Measurements from ENCODE around the gene CDCP1.
A peak's percentile ranks its signal among the peaks of the same experiment; 100 is the strongest.

The CDCP1 gene

DNA sequence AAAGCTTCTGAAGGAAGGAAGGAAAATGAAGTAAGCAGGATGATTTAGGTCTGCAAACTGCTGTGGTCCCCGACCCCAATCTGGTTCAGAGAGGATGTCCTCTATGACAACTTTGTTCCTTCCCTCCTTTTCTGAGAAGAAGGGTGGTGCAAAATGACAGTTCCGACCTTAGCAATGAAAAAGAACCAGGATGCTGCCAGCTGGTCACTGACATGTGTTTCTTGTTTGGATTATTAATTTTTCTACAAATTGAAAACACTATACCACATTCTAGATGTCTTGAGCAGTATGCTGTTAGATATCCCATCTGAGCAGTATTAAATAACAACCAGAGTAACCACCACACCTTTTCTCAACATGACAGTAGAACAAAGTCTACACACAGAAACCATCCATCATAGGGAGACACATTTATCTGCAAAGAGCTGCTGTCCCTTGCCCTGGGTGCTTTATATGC lies 27.5 kb downstream of the CDCP1 start:
- no peak for DNase-seq (ENCODE audit: low read depth in 2 of 3, low spot score in 1 of 3)

DNA sequence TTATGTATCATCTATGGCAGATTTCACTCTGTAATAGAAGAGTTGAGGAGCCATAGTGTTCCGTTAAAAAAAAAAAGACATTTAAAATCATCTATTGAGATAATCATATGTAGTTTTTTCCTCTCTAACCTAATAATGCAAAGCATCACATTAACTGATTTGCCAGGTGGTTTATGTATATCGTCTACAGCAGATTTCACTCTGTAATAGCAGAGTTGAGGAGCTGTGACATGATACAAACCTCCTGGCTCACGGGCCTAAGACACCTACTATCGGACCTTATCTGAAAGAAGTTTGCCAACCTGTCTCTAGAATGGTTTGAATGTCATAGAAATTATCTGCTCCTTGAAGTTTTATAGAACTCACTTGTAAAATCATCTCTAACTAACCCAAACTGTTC lies 29.8 kb downstream of the CDCP1 start:
- no peak for DNase-seq (ENCODE audit: low read depth in 2 of 3, low spot score in 1 of 3)

DNA sequence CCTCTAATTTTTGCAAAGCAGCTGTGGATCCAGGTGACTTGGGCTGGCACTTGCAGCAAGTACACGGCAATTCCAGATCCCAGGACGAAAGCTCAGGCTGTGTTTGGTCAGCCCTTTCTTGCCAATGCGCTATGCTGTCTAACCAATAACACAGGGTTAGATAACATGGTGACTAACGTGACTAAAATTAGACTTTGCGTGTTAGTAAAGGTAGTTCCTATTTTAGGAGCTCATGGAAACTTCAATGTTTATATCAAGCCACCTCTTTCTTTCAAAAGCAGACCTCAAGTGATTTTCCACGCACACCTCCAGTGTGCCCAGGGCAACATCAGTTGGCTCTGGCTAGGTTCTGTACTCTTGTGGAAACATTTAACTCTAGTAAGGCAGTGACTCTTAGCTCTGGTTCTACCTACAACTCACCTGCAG lies 32.5 kb downstream of the CDCP1 start:
- DNase-seq (ENCODE audit: low read depth in 2 of 3, low spot score in 1 of 3) = no peak

DNA sequence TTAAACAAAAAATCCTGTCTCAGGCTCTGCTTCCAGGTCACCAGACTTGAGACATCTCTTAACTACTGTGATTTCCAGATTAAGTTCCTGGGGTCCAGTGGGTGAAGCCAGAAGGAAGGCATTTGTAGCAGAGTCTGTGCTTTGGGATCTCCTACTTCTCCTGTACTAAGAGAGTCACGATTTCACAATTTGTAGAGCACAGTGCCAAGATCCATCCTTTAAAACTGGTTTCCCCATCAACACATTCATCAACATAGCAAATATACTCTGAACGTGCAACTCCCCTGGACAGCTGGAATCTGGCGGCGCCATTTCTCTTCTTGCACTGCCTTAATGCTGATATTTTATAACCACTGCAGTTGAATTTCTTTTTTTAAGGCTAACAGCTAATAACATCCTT lies 33.2 kb downstream of the CDCP1 start:
- no peak for DNase-seq (ENCODE audit: low read depth in 2 of 3, low spot score in 1 of 3)

DNA sequence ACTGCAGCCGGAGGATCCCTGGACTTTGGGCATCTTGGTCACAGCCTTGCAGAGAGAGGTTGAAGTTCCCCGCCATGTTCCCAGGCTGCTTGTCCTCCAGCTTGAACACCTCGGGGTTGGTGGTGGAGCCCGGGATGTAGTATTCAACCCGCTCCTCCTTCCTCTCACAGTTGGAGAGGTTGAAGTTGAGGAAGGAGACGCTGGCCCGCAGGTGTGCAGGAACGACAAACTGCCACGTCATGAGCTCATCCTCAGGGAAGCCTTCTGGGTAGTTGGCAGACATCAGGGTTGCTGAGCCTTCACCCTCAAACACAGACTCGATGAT lies 35.7 kb downstream of the CDCP1 start:
- DNase-seq (ENCODE audit: low read depth in 2 of 3, low spot score in 1 of 3) = no peak

DNA sequence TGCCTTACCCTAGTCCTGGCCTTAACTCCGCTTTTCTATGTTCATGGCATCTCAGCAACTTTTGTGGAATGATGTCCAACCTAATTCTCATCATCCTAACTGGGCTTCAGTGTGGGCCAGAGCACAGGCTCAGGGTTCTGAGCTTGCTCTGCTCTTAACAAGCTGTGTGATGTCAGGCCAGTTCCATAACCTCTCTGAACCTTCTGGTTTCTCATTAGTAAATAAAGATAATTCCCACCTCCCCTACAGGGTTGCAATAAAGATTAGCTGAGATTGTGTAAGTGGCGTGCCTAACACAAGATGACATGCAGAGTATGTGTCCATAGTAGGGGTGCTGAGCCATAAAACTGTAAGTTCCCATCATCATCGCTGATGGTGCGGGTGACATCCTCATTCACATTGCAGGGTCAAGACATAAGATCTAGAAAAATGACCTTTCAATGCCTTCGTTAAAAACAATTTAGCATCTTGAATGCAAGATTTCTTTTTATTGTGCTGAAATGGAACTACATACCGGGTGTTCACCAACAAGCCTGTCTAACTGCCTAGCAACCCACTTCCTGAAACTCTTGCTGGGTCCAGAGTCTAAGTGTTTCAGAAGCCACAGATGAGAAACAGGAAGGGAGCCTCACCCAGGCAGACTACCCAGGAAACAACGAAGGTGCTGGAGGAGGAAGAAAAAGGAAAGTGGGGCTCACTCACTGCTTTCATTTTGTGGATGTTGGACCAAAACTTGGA lies 36.2 kb downstream of the CDCP1 start:
- peak in 1 of 3 donors; percentile 10 for DNase-seq (ENCODE audit: low read depth in 2 of 3, low spot score in 1 of 3)

DNA sequence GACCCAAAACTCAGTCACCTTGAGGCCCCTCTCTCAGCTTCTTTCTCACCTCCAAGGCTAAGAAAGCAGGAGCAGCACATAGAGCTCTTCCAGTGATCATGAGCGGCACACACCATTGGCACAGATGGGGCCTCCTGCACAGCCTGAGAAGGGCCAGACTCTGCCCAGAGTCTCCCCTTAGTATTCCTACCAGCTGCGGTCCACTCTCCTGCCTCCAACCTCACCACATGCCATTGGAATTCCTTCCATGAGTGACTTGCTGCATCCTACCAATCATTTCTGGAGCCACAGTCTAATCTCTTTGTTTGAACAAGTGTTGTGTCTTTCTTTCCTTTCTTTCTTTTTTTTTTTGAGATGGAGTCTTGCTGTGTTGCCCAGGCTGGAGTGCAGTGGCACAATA lies 39.3 kb downstream of the CDCP1 start:
- no peak for DNase-seq (ENCODE audit: low read depth in 2 of 3, low spot score in 1 of 3)

DNA sequence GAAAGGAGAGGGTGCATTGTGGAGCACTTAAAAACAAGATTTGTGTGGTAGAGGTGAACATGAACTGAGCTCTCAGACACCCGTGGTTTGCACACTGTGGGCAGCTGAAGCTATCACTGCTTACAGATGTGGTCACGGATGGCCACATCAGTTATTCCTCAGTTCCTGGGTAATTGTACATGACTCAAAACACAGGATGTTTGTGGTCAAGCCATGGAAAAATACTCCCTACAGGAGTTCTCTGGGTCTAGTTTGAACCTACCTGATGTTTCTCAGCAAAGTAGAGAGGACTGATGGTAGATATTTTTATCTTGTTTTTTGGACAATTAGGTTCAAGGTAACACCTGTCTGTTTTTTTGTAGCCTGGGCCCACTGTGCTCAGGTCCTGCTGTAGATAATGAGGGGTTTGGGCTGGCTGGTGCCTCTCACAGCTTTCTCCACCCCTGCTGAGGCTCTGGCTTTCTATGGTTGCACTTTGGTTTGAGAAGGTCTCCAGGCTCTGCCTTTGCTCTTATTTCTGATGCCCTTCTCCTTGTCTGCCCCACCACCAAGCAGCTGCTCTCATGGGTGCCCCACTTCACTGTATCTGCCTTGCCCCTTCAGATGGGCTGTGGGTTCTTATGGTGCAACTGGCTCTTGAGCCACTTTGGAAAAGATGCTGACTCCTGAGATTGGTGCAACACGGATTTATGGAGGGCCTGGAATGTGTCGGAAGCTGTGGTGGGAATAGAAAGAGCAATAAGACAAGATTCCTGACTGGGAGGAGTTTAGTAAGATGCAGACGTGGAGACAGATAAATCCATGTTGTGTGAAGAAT lies 40.1 kb downstream of the CDCP1 start:
- DNase-seq (ENCODE audit: low read depth in 2 of 3, low spot score in 1 of 3) = peak; percentile 69 to 73 (median 71)

DNA sequence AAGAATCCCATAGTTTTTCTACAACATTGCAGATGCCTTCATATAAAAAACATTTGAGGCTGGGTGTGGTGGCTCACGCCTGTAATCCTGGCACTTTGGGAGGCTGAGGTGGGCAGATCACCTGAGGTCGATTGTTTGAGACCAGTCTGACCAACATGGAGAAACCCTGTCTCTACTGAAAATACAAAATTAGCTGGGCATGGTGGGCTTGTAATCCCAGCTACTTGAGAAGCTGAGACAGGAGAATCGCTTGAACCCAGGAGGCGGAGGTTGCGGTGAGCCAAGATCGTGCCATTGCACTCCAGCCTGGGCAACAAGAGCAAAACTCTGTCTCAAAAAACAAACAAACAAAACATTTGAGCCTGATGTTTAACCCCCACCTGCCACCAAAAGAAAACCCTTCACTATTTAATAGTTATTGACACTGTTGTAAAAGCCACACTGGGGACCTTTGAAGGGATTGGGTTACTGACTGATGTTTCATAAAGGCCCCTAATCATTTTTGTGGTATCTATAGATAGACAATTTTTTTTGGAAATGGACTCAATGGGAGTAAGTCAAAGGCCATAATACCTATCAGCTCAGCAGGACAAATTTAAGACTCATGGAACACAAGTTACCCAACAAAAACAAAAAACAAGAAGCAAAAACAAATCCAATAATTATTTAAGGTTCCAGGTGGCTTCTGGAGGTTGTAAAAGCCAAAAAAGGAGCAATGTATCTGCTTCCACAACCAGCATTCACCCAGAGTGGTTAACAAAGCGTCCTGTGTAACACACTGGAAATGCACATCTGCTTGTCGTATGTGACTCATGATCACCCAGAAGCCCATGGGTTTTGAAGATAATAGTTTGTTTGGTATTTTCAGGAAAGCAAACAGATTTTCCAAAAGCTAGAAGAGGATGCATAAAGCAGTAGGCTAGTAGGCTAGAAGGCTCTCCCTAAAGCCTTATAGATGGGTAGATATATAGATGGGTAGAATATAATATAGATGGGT lies 41.2 kb downstream of the CDCP1 start:
- no peak for DNase-seq (ENCODE audit: low read depth in 2 of 3, low spot score in 1 of 3)

DNA sequence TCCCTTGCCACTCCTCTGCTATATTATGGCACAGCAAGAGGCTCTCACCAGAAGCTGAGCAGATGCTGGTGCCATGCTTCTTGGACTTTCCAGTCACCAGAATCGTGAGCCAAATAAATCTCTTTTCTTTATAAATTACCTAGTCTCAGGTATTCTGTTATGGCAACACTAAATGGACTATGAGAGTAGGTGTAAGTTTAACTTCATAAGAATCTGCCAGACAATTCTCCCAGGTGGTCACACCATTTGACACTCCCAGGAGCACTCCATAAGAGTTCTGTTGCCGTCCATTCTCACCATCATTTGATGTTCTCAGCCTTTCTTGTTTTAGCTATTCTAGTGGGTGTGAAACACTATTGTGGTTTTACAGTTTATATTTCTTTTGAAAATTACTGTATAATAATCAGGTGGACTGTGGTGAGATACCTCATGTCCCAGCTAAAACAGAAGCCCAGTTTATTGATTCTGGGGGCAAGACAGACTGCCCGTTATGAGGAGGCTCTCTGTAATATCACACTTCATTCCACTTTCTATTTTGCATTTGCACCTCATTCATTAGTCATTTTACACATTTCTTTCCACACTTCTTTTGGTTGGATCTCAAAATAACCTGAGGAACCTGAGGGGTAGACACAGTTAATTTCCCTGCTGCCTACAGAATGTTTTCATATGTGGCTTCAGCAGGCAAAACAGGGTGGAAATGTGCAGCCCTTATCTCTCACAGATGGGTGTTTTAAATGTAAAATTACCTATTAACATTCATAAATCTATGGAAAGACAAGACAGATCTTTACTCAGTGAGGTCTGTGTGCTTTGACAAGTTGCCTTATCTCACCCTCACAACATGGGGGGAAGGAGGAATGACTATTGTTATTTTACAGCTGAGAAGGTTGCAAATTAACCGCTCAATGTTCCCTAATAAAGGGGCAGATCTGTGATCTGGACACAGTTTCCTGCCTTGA lies 42.1 kb downstream of the CDCP1 start:
- no peak for DNase-seq (ENCODE audit: low read depth in 2 of 3, low spot score in 1 of 3)

DNA sequence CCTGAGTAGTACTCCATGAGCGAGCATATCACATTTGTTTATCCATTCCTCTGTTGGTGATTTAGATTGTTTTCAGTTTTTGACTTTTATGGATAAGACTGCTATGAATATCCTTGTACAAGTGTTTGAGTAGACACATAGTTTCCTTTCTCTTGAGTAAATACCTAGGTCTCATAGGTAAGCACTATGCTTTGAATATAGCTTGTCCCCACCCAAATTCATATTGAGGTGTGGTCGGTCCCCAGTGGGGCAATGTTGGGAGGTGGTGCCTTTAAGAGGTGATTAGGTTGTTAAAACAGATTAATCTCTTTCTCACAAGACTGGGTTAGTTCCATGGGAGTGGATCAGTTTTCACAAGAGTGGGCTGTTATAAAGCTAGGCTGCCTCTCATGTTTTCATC lies 42.8 kb downstream of the CDCP1 start:
- DNase-seq (ENCODE audit: low read depth in 2 of 3, low spot score in 1 of 3) = no peak

DNA sequence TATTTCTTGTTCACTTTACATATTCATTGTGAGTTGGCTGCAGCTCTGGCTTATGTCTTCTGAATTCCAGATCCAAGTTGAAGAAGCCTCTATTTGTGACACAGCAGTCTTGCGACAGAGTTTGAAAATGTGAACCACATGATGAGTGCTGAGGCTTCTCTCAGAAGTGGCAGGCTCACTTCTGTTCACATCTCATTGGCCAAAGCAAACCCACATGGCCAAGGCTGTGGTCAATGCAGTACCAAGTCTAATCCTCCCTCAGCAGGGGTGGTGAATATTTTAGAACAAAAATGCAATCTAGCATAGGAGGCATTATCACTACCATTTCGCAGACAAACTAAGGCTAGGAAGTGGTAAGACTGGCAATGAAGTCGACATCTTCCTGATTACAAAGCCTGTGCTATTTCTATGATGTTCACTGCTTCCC lies 45.2 kb downstream of the CDCP1 start:
- no peak for DNase-seq (ENCODE audit: low read depth in 2 of 3, low spot score in 1 of 3)

DNA sequence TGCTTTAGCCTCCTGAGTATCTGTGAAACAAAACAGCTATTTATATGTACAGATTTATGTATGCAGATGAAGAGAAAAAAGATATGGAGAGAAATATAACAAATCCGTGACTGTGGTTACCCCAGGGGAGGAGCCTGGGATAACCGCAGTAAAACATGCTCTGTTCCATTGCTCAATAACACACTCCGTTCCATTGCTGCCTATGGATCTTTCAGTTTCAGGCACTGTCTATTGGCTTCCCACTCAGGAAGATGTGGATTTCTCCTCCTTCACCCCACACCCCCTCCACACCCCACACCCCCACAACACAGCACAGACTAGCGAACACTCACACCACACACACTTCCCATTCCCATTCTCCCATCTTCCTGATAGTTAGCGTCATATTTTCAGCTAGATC lies 47.9 kb downstream of the CDCP1 start:
- no peak for DNase-seq (ENCODE audit: low read depth in 2 of 3, low spot score in 1 of 3)

DNA sequence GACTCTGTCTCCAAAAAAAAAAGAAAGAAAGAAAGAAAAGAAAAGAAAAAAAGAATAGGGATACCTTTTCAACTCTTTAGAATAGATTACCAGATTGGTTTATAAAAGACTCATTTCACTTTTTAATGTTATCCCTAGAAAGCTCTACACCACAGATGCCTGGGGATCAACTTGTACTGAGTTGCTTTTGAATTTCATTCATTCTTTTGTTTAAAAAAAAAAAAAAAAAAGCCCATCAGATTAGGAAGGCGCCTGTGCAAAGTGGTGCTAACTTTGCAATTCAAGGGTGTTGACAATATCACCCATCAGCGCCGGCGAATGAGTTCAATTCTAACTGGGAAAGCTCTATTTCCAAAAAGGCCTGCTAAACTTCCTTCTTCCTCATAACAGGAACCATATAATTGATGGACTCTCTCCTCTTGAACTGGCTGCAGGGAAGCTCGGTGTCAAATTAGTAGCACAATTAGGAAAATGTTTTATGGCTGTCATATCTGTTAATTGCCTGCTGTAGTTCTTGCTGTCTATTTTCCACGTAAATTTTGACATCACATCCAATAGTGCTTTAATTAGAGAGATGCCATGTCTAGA lies 48.8 kb downstream of the CDCP1 start:
- no peak for DNase-seq (ENCODE audit: low read depth in 2 of 3, low spot score in 1 of 3)

DNA sequence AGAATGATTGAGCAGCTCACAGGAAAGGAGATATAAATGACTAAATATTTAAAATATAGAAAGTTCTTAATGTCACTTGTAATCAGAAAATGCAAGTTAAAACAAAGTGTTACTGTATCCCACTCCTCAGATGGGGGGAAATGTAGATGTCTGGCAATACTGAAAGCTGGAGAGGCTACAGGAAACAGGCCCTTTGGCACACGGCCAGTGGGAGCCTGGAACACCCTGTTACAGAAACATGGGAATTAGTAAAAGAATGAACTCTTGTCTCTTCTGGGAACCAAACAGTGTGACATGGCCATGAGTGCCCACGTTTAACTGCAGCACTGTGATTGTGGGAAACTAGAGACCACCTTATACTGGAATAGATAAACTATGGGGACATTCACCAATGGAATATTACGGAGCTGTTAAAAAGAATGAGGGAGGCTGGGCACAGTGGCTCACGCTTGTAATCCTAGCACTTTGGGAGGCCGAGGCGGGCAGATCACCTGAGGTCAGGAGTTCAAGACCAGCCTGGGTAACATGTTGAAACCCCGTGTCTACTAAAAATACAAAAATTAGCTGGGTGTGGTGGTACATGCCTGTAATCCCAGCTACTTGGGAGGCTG lies 50.2 kb downstream of the CDCP1 start:
- DNase-seq (ENCODE audit: low read depth in 2 of 3, low spot score in 1 of 3) = no peak

DNA sequence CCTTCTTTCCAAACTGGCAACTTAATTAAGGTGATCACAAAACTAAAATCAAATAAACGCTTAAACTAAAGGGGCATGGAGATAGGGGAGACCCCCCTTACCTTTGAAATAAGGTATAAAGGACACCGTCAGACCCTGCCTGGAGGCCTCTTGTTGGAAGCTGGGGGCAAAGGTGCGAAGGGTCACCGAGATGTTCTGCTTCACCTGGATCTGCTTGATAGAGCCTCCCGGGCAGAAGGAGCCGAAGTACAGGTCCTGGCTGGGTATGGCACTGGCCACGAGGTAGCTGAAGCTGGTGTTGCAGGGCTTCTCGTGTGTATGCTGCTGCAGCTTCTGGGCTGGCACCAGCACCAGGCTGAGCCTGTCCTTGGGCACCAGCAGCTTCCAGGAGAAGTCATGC lies 53.0 kb downstream of the CDCP1 start:
- no peak for DNase-seq (ENCODE audit: low read depth in 2 of 3, low spot score in 1 of 3)

DNA sequence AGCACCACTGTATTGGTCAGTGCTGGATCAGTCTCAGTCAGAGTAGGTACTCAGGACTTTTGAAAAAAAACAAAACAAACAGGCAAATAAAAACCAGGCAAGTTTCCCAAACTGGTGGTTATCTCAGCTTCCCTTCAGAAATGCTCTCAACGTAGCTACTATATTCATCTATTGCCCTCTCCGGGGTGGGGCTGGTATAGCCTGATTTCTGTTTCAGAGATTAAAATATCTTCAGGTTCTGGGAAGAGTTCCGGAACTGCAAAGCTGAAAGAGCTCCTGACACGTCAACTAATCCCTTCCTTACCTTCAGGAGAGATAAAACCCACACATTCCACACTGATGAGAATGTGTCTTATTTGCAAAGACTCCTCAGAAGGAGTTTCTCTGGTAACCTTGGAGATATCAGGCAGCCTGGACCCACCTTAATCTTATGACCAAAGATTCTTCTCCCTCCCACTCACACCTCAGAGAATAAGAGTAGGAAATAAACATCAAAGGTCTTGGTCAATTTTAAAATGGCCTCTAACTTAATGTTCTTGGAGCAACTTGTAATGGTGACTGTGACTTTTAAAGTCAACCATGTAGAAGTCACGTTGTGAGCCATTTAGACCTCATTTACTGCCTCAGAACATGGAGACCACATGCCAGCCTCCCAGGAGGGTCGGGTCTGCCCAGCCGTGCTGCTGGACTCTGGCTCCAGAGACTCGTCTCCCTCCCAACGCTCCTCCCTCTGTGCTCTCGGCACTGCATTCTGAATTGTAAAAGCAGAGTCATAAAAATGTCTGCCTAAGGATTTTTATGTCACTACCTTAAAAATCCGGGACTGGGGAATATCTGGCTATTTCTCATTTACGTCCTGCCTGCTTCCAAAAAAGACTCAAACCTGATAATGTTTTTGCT lies 53.8 kb downstream of the CDCP1 start:
- no peak for DNase-seq (ENCODE audit: low read depth in 2 of 3, low spot score in 1 of 3)

DNA sequence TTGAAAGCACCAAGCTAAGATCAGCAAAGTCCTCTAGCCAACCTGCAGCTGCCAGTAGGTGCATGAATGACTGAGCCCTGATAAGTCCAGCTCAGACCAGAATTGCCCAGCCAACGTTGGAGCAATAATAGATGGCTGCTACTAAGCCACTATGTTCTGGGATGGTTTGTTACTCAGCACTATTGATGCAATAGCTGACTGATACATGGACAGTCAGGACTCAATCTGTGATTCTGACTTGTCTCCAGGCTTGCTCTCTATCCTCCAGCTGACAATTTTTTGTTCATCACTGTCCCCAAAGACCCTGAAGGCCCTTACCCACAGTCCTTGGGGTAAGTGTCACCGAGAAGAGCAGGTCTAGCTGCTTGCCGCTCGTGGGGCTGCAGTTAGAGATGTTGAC lies 55.3 kb downstream of the CDCP1 start:
- DNase-seq (ENCODE audit: low read depth in 2 of 3, low spot score in 1 of 3) = no peak

Data from stimulated activated CD4-positive, alpha-beta T cell treated with anti-CD3 and anti-CD28 coated beads, Interleukin-12 subunit alpha, Interleukin-12 subunit beta, amount 100 ng/mL, for 48 hours (primary cell).